Upper lobe of left lung (tissue), 4 donors: Measurements from ENCODE around the gene ALOX12B.

ENCODE experiments used
- POLR2A ChIP-seq, 4 donors: fragments of 450-650 bp; IDR thresholded peaks; one replicate each; pipeline ENCODE4 v1.5.1; 2016 to 2017; ENCODE audit warnings: antibody characterized with exemption in 4 of 4, mild to moderate bottlenecking in 2 of 4
- POLR2AphosphoS5 ChIP-seq, 2 donors: sonication (generic); formaldehyde crosslinking; IDR thresholded peaks; one replicate each; pipeline ENCODE4 v1.5.1; 2017; ENCODE audit warnings: antibody characterized with exemption in 2 of 2
- TF ChIP-seq, protein P1 (sequence below), 6 experiments: fragments of 450-650 bp in 4 of 6; fragments of 200-600 bp in 2 of 6; sonication (generic) in 2 of 6; IDR thresholded peaks; one replicate each; pipeline ENCODE4 v1.5.1; 2016 to 2019; ENCODE audit warnings: antibody characterized with exemption in 6 of 6

DNA sequence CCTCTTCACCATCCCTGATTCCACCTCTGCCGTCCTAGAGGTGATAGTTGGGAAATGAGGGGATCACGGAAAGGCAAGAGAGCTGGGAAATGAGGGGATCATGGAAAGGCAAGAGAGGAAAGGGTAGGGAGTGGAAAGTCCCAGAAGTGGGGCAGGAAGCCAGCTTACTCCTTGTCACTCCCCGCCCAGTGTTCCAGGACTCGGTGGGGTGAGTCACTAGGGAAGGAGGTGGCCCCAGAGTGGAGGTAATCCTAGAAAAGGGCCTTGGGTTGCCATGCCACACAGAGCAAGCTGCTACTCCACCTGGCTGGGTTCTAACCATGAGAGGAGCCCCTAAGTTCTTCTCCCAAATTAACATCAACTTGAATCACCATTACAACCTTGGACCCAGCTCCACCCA, 16.0 kb upstream of the ALOX12B start:
- TF ChIP-seq POLR2A (IDR thresholded peaks at IDR 0.05) = no peak
- TF ChIP-seq, protein P1, sequence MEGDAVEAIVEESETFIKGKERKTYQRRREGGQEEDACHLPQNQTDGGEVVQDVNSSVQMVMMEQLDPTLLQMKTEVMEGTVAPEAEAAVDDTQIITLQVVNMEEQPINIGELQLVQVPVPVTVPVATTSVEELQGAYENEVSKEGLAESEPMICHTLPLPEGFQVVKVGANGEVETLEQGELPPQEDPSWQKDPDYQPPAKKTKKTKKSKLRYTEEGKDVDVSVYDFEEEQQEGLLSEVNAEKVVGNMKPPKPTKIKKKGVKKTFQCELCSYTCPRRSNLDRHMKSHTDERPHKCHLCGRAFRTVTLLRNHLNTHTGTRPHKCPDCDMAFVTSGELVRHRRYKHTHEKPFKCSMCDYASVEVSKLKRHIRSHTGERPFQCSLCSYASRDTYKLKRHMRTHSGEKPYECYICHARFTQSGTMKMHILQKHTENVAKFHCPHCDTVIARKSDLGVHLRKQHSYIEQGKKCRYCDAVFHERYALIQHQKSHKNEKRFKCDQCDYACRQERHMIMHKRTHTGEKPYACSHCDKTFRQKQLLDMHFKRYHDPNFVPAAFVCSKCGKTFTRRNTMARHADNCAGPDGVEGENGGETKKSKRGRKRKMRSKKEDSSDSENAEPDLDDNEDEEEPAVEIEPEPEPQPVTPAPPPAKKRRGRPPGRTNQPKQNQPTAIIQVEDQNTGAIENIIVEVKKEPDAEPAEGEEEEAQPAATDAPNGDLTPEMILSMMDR (IDR thresholded peaks at IDR 0.05) = no peak
- TF ChIP-seq POLR2AphosphoS5 (IDR thresholded peaks at IDR 0.05) = no peak
